Activated CD4-positive, alpha-beta T cell treated with anti-CD3 and anti-CD28 coated beads, Interleukin-2, amount 50 U/mL, for 16 hours (primary cell): ENCODE data around the gene PRODH2.
"Not testable (repeated sequence)": the region's sequence is repeated elsewhere in the genome, so short reads cannot be mapped to it uniquely, and the experiment has no call there.

ENCODE experiments used
- DNase-seq: peaks from one replicate; pipeline ENCODE4 v3.0.0-alpha.2; 2020

PRODH2 gene

GRCh38 chr19:35843676-35844481 lies 31.2 kb upstream of the PRODH2 start:
- no peak for DNase-seq

DNA sequence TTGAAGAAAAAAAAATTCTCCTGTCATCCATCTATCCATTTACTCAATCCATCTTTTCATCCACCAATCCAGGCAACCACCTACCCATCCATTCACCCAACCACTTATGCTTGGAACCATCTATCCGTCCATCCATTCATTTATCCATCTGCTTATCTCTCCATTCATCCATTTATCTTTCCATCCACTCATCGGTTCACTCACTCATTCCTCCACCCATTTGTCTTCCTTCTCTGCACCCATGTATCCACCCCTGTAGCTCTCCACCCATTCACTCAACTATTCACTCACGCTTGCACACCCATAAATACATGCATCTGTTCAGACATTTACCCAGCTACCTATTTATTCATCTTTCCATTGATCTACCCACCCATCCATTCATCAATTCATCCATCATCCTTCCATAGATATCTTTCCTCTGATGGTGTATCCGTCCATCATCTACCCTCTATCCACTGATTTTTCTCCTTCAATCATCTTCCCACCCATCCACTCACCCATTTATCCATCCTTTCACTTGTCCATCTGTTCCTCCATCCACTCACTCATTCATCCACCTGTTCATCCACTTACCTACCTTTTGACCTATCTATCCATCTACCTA lies 30.1 kb upstream of the PRODH2 start:
- no peak for DNase-seq

DNA sequence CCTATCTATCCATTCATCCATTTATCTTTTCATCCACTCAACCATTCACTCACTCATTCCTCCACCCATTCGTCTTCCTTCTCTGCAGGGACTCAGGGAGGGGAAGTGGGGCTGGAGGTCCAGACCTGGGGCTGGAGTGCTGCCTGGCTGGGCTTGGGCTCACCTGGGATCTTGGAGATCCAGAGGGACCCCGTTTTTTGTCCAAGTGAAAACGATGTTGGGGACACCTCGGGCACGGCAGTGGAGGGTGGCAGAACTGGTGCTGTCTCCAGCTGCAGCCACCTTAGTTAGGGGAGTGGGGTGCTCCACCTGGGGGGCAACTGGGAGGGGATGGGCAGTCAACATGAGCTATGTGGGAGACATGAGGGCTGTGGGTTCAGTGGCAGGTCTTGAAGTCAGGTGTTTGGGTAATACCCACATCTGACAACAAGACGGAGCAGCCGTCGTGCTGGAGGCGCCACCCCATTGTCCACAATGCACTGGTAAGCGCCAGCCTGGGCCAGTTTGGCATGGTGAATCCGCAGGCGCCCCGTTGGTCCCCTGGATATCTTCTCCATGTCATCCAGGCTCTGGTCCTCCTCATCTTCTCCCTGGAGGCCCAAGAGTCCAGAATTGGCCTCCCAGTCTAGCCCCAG lies 29.4 kb upstream of the PRODH2 start:
- no peak for DNase-seq

GRCh38 chr19:35836096-35836495 lies 23.5 kb upstream of the PRODH2 start:
- not testable (repeated sequence) for DNase-seq

DNA sequence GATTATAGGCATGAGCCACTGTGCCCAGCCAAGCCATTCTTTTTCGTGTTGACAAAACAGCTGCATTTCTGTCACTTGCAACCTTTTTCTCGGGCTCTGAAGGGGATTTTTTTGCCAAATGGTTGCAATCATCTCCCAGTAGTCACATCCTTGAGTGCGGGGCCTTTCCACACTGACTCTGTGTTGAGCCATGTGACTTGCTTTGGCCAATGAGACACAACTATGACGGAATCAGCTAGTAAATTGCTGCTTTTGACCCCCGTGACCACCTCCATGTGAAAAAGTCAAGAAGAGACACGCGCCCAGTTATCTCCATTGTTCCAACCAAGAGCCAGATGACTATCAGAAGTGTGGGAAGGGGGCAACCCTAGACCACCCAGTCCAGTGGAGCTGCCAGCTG lies 21.3 kb upstream of the PRODH2 start:
- DNase-seq = no peak

DNA sequence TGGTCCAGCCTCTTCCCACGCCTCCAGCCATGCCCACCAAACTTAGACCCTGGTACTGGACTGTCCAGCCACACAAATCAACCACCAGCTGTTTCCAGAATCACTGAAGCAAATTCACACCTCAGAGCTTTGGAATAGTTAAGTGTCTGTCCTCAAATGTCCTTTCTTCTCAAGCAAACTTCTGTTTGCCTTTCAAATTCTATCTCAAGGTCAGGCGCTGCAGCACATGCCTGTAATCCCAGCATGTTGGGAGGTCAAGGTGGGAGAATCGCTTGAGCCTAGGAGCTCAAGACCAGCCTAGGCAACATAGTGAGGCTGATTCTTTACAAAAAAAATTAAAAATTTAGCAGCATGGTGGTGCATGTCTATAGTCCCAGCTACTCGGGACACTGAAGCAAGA lies 19.4 kb upstream of the PRODH2 start:
- DNase-seq = no peak

DNA sequence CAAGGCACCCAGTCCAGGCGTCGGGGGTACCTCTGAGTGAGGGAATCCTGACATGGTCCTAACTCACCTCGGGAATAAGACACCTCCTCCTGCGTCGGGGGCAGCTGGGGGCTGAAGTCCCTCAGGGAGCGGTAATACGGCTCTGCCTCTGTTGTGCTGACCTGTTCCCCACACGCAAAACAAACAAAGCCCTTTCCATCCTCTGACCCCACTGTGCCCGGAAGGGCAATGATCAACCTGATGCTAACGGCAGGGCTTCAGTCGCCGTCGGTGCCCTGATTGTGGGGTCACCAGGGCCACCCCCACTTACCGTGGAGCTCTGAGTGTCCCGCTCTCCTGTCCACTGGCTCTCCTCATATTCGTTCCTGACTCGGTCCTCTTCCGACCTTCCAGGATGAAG lies 18.3 kb upstream of the PRODH2 start:
- DNase-seq = no peak

- DNase-seq = peak; percentile 42
Measured at GRCh38 chr19:35828692-35829301, 16.2 kb upstream of the PRODH2 start.

GRCh38 chr19:35824150-35824549 lies 11.5 kb upstream of the PRODH2 start:
- DNase-seq = no peak

DNA sequence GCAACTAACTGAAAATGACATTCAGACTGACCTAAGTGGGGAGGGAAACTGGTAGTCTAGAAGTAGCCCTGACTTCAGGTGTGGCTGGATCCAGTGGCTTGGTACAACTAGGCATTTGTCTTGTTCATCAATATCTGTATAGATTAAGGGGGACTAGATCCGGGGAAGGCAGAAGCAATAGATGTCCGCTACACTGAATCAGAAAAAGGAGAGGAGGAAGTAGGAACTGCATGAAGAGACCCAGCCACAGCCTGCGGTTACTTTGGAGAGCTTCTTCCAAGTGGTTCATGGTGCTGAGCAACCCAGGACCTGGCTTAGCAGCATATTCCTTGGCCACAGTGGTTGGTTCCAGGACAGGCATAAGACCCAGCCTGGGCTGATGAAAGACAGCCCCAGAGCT lies 9.9 kb upstream of the PRODH2 start:
- DNase-seq = no peak

- no peak for DNase-seq
Measured at GRCh38 chr19:35818445-35818844, 5.8 kb upstream of the PRODH2 start.

GRCh38 chr19:35816846-35817245 lies 4.2 kb upstream of the PRODH2 start:
- no peak for DNase-seq

- no peak for DNase-seq
Measured at GRCh38 chr19:35816262-35816661, 3.6 kb upstream of the PRODH2 start.

GRCh38 chr19:35813043-35813890 lies 622 bp upstream of the PRODH2 start:
- DNase-seq = no peak

- DNase-seq = no peak
Measured at GRCh38 chr19:35811317-35812219, 1.1 kb downstream of the PRODH2 start.

DNA sequence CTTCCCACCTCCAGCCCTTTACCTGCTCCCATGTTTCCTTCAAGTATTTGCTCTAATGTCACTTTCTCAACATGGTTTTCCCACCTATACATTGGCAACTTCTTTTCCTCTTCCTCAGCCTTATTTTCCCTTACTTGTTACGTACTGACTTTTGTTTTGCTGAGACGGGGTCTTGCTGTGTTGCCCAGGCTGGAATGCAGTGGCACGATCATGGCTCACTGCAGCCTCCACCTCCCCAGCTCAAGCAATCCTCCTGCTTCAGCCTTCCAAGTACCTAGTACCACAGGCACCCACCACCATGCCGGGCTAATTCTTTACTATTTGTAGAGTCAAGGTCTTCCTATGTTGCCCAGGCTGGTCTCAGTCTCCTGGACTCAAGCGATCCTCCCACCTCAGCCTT lies 5.0 kb downstream of the PRODH2 start:
- DNase-seq = no peak

- no peak for DNase-seq
Measured at GRCh38 chr19:35806597-35806996, 6.0 kb downstream of the PRODH2 start.

GRCh38 chr19:35805526-35806102 lies 7.0 kb downstream of the PRODH2 start:
- no peak for DNase-seq

DNA sequence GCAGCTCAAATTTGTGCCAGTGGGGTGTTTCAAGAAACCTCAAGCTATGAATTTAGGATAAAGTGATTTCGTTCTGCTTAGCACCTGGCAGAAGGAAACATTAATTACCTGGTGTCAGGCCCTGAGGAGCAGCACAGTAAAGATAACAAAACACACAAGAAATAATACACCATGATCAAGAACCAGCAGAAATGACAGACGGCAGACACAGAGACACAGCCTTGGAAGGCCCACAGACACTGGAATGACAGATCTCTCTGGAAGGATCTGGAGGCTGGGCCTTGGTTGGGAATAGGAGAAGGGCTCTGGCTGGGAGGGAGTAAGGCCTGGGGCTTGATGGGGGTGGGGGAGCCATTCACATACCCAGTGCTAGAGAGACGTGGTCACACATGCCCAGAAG lies 10.8 kb downstream of the PRODH2 start:
- DNase-seq = no peak

DNA sequence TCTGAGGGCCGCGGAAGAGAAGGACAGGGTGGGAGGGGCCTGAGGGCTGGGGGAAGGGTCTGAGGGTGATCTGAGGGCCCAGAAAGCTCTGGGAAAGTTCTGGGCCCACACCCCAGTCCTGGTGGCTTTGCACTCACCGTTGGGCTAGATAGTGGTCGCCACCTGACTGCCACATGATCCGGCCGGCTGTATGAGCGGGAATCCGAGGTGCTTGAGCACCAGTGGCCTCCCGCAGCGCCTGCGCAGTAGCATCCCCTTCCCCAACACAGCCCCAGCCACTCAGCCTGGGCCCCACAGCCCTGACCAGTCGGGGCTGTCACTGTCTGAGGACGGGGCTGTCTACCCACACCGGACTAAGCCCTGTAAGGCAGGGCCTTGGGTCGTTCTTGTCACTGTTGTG lies 15.0 kb downstream of the PRODH2 start:
- DNase-seq = no peak
